Activated T-helper 1 cell treated with anti-CD3 and anti-CD28 coated beads, Interleukin-2, amount 50 U/mL, for 16 hours (primary cell): ENCODE results near the gene IP6K3.

Source experiments
- DNase-seq, 2 donors: peaks; one replicate each; pipeline ENCODE4 v3.0.0-alpha.2; 2020; ENCODE audit warnings: low read depth in 1 of 2, low spot score in 1 of 2

IP6K3 gene

DNA sequence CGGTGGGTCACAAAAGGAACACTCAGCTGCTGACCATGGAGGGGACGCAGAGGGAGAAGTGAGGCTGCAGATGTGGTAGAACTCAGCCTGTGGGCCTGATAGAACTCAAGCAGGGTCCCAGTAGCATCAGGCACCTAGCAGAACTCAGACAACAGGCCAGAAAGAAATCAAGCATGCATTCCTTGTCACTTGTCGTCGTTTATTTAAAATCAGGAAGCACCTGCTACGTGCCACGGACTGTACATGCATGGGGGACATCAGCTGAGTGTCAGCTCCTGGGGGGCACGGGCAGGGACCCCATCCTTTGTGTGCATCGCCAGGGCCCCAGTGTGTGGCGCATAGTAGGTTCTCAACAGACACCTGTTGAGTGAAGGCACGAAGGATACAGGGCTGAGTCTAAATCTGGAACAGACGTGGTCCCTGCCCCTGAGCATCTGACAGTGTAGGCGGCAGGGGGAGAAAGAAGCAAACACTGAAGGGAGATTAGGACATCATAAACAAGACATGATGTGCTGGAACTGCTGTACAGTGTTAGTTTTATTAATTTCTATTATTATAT lies 67.7 kb downstream of the IP6K3 start:
- DNase-seq = no peak

DNA sequence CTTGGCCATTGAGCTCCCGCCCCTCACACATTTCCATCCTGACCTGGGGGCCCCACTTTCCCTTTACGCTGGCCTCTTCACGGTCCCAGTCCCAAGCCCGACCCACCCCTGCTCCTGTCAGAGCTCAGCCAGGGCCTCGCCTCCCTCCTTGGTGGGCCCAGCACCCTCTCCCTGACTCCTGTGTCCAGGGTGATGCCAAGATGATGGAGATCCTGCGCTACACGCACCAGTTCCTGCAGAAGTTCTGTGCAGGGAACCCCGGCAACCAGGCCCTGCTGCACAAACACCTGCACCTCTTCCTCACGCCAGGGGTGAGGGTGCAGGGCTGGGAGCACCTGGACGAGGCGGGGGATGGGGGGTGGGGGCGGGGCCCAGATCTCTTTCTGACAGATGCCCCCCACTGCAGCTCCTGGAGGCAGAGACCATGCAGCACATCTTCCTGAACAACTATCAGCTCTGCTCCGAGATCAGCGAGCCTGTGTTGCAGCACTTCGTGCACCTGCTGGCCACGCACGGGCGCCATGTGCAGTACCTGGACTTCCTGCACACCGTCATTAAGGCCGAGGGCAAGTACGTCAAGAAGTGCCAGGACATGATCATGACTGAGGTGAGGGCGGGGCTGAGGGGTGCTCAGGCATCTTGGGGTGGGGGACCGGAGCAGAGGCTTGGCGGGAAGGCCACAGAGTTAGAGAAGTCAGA lies 68.3 kb downstream of the IP6K3 start:
- DNase-seq = no peak

DNA sequence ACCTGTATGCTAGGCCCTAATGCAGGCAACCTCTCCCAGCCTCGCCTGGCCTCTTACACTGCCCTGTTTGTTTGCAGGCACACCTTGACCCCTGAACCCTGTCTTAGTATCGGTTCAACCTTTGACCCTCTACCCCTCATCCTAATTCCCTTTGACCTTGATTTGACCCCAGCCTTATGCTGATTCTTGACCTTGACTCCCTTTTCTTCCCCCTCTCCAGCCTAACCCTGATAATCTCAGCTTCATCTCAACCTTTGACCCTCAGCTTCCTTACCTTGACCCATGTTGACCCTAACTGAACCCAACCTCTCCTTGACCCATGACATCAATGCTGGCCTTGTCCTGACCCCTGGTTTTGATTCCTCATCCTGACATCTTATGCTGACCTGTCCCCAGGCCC lies 69.0 kb downstream of the IP6K3 start:
- no peak for DNase-seq

DNA sequence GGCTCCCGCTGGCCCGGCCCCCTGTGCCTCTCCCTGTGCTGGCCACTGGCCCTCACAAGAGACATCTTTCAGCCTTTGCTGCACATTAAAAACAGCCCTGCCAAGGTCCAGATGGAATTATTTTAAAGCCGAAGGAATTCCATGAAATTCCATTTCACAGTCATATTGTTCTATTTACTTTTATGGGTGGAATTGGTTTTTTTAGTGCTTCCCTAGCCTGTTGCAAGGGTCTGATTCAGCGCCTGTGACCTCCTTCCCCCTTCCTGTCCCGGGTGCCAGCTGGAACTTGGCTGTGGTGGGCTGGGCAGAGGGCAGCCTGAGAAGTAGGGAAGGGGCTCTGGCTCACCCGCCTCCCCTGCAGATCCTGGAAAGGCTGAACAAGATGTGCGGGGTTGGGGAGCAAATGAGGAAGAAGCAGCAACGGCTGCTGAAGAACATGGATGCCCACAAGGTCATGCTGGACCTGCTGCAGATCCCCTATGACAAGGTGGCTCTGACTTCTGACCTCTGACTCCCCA lies 69.5 kb downstream of the IP6K3 start:
- DNase-seq = no peak

DNA sequence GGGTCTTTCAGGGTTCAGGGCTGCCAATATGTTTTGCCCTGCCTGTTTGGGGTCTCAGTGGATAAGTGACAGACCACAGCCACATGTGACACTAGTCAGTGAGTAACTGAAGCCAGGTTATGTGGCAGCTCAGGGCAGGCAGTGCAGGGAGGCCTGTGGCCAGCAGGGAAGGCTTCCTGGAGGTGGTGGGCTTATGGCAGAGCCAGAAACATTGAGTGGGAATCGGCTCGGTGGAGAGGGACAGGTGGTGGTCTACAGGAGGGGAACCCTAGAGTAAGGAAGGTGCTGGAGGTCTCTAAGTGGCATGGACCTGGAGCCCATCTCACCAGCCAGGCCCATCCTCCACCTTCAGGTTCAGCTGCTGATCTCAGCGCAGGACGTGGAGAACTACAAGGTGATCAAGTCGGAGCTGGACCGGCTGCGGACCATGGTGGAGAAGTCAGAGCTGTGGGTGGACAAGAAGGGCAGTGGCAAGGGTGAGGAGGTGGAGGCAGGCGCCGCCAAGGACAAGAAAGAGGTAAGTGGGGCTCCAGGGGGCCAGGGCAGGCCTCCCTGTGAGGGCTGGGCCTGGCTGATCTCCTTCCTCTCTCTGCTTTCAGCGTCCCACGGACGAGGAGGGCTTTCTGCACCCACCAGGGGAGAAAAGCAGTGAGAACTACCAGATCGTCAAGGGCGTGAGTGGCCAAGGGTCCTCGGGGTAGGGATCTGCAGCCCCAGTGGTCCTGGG lies 70.1 kb downstream of the IP6K3 start:
- DNase-seq = no peak

DNA sequence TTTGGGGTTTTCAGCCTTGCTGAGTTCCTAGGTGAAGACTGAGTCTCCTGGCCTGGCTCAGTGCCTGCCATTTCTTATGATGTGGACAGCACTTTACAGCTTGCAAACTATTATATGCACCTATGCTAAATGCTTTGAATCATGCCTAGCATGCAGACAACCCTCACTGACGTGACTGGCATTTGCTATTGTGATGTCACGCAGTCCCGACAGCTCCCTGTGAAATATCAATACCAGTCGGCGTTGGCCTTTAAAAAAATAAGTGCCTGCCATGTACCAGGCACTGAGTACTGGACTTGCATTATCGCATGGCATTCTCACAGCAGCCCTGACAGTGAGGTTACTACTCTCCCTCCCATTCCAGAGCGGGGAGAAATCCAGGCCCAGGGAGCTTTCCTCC lies 70.7 kb downstream of the IP6K3 start:
- DNase-seq = no peak

DNA sequence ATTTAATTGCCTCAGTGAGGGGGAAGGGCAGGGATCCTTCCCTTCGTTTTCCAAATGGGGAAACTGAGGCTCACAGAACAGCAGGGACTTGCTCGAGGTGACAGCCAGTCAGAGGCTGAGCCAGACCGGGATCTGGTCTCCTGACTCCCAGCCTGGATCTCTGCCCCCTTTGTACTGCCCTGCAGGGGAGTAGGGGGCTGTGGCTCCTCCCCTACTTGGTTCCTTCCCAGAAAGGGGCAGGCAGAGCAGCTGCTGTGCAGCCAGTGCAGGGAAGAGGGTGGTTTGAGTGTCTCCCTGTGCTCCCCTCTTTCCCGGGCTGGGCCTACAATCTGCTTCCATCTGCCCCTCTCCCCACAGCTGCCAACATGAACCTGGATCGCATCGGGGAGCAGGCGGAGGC lies 72.9 kb downstream of the IP6K3 start:
- no peak for DNase-seq

DNA sequence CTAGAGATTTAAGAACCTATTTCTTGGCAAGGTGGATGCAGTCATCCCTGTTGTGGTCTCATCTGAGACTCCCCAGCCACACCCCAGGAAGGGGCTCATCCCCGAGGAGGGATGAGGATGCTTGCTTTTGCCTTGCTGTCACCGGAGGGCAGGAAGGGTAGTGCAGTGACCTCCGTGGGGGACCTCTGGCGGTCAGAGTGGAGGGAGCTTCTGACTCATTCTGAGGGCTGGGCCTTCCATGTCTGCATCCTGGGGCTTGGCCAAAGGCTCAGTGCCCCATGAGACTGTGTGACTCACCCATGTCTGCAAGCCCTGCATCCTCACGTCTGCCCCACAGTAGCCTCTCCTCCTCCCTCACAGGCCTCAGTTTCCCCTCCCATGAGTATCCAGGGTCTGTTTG lies 73.9 kb downstream of the IP6K3 start:
- DNase-seq = no peak

DNA sequence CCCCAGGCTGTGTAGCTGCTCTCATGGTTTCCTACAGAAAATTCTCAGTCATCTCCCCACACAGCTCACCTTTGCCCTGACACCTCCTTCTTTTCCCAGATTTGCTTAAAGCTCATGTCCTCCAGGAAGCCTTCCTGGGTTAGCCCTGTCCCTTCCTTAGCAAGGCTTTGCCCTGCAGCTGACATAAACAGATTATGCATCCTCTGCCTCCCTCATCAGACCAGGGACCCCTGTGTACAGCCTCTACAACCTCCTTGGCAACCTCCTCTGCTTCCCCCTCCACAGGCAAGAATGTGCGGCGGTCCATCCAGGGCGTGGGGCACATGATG lies 75.0 kb downstream of the IP6K3 start:
- DNase-seq = no peak
